Spleen (tissue), 11 donors: ENCODE measurements around the gene NIPA2. TPM values are rescaled to one million over a fixed set of nuclear protein-coding genes. Genes with fewer than 3 reads are reported as not detected.

Experiments
- DNase-seq: peaks from one replicate; pipeline ENCODE4 v3.0.0-alpha.2; 2020
- H3K27ac ChIP-seq, 8 donors: fragments of 200-600 bp; sonication (generic) in 7 of 8; 1 replicate in 4 of 8; 2 replicates in 4 of 8; pipeline versions ENCODE4 v1.5.0 to v1.8.0; 2016 to 2021; ENCODE audit warnings: inconsistent platforms in 4 of 8, mild to moderate bottlenecking in 4 of 8, moderate library complexity in 1 of 8
- H3K27me3 ChIP-seq, 7 donors: fragments of 200-600 bp; sonication (generic) in 6 of 7; replicated peaks in 1 of 7; 1 replicate in 4 of 7; 2 replicates in 3 of 7; pipeline versions ENCODE4 v1.5.0 to v1.8.0; 2016 to 2021; ENCODE audit warnings: inconsistent platforms in 3 of 7, mild to moderate bottlenecking in 1 of 7
- H3K36me3 ChIP-seq, 6 donors: fragments of 200-600 bp; sonication (generic) in 5 of 6; 1 replicate in 4 of 6; 2 replicates in 2 of 6; pipeline versions ENCODE4 v1.5.0 to v1.8.0; 2016 to 2021; ENCODE audit warnings: inconsistent platforms in 2 of 6
- H3K4me1 ChIP-seq, 6 donors: fragments of 200-600 bp; sonication (generic) in 5 of 6; 1 replicate in 3 of 6; 2 replicates in 3 of 6; pipeline versions ENCODE4 v1.5.0 to v1.8.0; 2016 to 2021; ENCODE audit warnings: inconsistent platforms in 3 of 6
- H3K4me3 ChIP-seq, 8 donors: fragments of 200-600 bp; sonication (generic) in 7 of 8; 1 replicate in 4 of 8; 2 replicates in 4 of 8; pipeline versions ENCODE4 v1.5.0 to v1.8.0; 2016 to 2021; ENCODE audit warnings: inconsistent platforms in 4 of 8, mild to moderate bottlenecking in 4 of 8, moderate library complexity in 2 of 8
- H3K9me3 ChIP-seq, 8 donors: fragments of 200-600 bp; sonication (generic) in 7 of 8; 1 replicate in 4 of 8; 2 replicates in 4 of 8; pipeline versions ENCODE4 v1.5.0 to v1.8.0; 2016 to 2021; ENCODE audit warnings: inconsistent platforms in 4 of 8
- POLR2A ChIP-seq, 3 donors: fragments of 450-650 bp; IDR thresholded peaks; one replicate each; pipeline ENCODE4 v1.5.1; 2017; ENCODE audit warnings: antibody characterized with exemption in 3 of 3, mild to moderate bottlenecking in 1 of 3
- POLR2AphosphoS5 ChIP-seq, 3 donors: sonication (generic); formaldehyde crosslinking; IDR thresholded peaks; one replicate each; pipeline ENCODE4 v1.5.1; 2017; ENCODE audit warnings: antibody characterized with exemption in 3 of 3
- WGBS, 5 donors: extraction: QIAGEN DNeasy Blood & Tissue Kit in 3 of 5; methylation state at CpG; one replicate each; pipeline versions ENCODE4 v1.1.5 to v1.1.7; 2013 to 2018; 5-methylcytosine and 5-hydroxymethylcytosine counted together
- intact Hi-C: fragments of 100-400 bp; cut with DNase I; formaldehyde crosslinking; loops from one replicate; pipeline ENCODE4 v1.15.0; 2023; ENCODE audit warnings: low total_unique reads
- polyA plus RNA-seq, 3 donors: library from polyadenylated mRNA; stranded (reverse); fragments of 200-250 nt; gene quantifications; one replicate each; pipeline ENCODE4 v1.2.1, GENCODE V29; 2013
- total RNA-seq, 7 donors: library from RNA; depleted of rRNA in 3 of 7; stranded (reverse); fragments of >200 nt in 3 of 7; fragmentation: NEBNext Ultra II Directional in 4 of 7; extraction: Animal tissue kit (Norgen Biotek cat#: 25700) in 4 of 7; gene quantifications; one replicate each; pipeline versions ENCODE4 v1.1.0 to v1.2.1, GENCODE V29; 2016 to 2021
- TF ChIP-seq, protein P1 (sequence below), 11 experiments: fragments of 200-600 bp in 7 of 11; fragments of 450-650 bp in 4 of 11; sonication (generic) in 4 of 11; IDR thresholded peaks in 8 of 11; conservative IDR thresholded peaks in 3 of 11; 1 replicate in 7 of 11; 2 replicates in 4 of 11; pipeline versions ENCODE4 v1.4.0 to v1.8.0; 2016 to 2021; ENCODE audit warnings: antibody characterized with exemption in 11 of 11, inconsistent platforms in 4 of 11, mild to moderate bottlenecking in 1 of 11
- donor health status: healthy with polysubstance abuse.
- donor health status: DM: no; HTN: no; CAD: no; lungs with moderate emphysema.
- donor health status: DM: no; HTN: no; CAD: no.
- donor health status: Bipolar disorder and iron deficiency.
- donor health status: healthy.
- donor health status: DM: no; HTN: no; CAD: no.
- donor health status: DM: yes; HTN: yes; CAD: no.

Gene NIPA2
- total and polyA plus RNA-seq, 10 donors, result 18.4 to 91.4 (median 52.8) TPM

DNA sequence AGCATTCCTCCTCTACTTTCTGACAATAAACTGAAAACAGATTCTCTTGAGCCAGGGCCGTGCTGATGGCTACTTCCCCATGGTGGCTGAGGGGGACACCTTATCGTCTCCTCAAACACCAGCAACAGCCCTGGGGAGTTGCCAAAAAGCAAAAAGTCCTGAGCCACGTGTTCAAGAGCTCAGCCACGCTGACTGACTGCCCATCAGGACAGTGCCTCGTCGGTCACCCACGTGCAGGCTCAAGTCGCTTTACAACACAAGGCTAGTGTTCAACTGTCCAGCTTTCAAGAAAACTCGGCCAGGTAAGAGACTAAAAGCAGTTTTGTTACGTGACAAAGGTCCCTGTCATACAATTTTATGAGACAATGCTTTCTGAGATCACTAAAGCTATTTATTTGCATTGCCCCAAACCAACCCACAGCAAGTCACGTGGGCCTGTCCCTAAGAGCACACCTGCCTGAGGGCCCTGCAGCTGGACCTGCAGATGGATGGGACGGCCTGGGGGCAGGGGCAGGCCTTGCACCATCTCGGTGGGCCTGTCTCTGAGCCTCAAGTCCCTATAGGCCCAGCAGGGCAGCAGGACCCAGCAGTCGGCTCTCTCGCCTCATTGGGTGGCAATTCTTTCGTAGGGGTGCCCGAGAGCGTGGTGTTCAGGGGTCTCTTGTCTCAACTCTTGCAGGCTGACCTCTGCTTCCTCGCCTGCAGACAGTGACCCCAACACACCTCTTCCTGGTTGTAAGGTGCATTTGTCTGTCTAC lies 42.7 kb downstream of the NIPA2 start:
- no peak for TF ChIP-seq POLR2AphosphoS5 (IDR thresholded peaks at IDR 0.05)
- no peak for TF ChIP-seq POLR2A (IDR thresholded peaks at IDR 0.05)
- TF ChIP-seq, protein P1, sequence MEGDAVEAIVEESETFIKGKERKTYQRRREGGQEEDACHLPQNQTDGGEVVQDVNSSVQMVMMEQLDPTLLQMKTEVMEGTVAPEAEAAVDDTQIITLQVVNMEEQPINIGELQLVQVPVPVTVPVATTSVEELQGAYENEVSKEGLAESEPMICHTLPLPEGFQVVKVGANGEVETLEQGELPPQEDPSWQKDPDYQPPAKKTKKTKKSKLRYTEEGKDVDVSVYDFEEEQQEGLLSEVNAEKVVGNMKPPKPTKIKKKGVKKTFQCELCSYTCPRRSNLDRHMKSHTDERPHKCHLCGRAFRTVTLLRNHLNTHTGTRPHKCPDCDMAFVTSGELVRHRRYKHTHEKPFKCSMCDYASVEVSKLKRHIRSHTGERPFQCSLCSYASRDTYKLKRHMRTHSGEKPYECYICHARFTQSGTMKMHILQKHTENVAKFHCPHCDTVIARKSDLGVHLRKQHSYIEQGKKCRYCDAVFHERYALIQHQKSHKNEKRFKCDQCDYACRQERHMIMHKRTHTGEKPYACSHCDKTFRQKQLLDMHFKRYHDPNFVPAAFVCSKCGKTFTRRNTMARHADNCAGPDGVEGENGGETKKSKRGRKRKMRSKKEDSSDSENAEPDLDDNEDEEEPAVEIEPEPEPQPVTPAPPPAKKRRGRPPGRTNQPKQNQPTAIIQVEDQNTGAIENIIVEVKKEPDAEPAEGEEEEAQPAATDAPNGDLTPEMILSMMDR (IDR thresholded peaks at IDR 0.05 in 8 of 11, conservative IDR thresholded peaks at IDR 0.05 in 3 of 11), result no peak
- Histone ChIP-seq H3K27ac (no peak overlapping the region), H3K27me3 (no peaks in the 10 kb centered on the region), H3K9me3 (peaks cover 0 to 13% (median 5%) of the 10 kb centered on the region in 8 donors), H3K4me3 (no peak overlapping the region), H3K4me1 (no peaks in the 10 kb centered on the region), H3K36me3 (peaks cover 0 to 78% (median 37%) of the 10 kb centered on the region in 6 donors)
- DNase-seq, result no peak
- intact Hi-C loops, result loop anchor here (10.0 kb wide), 1 partner anchor 56 kb away; no protein-coding TSS in a partner anchor
- 88 to 95% (median 89%) methylated on average over 19 of the region's 19 CpGs for WGBS, 5 donors

DNA sequence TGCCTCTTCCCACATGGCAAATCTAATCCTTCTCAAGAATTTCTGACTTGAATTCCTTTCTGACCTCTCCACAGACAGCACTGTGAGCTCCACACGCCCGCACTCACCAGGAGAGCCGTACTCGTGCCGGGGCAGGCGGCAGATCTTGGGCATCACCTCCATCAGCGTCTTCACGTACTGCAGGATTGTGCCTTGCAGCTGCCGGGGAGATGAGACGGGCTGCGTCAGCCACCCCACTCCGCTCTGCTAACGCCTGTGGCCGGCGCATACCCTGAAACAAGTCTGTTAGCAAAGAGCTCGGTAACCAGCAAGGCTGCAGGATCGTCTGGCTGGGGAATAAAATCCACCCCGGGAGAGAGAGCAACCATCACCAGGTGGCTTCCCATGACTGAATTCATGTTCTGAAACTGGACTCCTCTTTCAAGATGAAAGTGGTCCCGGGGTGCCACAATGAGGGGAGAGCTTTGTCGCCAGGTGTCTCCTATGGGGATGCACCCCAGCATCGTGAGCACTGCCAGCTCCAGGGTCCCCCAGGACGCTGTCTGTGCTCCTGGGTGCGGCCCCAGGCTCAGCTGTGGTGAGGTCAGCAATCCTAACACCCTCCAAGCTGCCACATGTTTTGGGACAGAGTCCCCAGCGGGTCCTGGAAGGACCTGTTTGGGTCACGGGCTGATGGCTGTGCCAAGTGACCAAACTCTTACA lies 43.4 kb downstream of the NIPA2 start:
- WGBS, 5 donors, result 91 to 96% (median 93%) methylated on average over 20 to 25 of the region's 25 CpGs
- Histone ChIP-seq H3K4me1 (no peaks in the 10 kb centered on the region), H3K4me3 (no peak overlapping the region), H3K27ac (no peak overlapping the region), H3K9me3 (peaks cover 0 to 11% (median 4%) of the 10 kb centered on the region in 8 donors), H3K27me3 (no peaks in the 10 kb centered on the region), H3K36me3 (peaks cover 0 to 75% (median 34%) of the 10 kb centered on the region in 6 donors)
- TF ChIP-seq, protein P1 (IDR thresholded peaks at IDR 0.05 in 8 of 11, conservative IDR thresholded peaks at IDR 0.05 in 3 of 11), result no peak
- TF ChIP-seq POLR2AphosphoS5 (IDR thresholded peaks at IDR 0.05) (no peak), POLR2A (IDR thresholded peaks at IDR 0.05) (no peak)
- intact Hi-C loops, result loop anchor here (10.0 kb wide), 1 partner anchor 57 kb away; no protein-coding TSS in a partner anchor
- DNase-seq, result no peak

- WGBS, 5 donors, result 87 to 94% (median 93%) methylated on average over 13 of the region's 13 CpGs
- Histone ChIP-seq H3K36me3 (peaks cover 0 to 75% (median 27%) of the 10 kb centered on the region in 6 donors), H3K27ac (no peak overlapping the region), H3K4me3 (no peak overlapping the region), H3K9me3 (no peaks in the 10 kb centered on the region), H3K27me3 (no peaks in the 10 kb centered on the region), H3K4me1 (no peaks in the 10 kb centered on the region)
- no peak for DNase-seq
- intact Hi-C loops, result loop anchor here (10.0 kb wide), 1 partner anchor 58 kb away; no protein-coding TSS in a partner anchor
- TF ChIP-seq POLR2AphosphoS5 (IDR thresholded peaks at IDR 0.05) (no peak), POLR2A (IDR thresholded peaks at IDR 0.05) (no peak)
- TF ChIP-seq, protein P1 (IDR thresholded peaks at IDR 0.05 in 8 of 11, conservative IDR thresholded peaks at IDR 0.05 in 3 of 11), result no peak
These were observed 44.7 kb downstream of the NIPA2 start for GRCh38 chr15:22883196-22883595.

GRCh38 chr15:22884344-22884743 lies 45.9 kb downstream of the NIPA2 start:
- Histone ChIP-seq H3K4me1 (no peaks in the 10 kb centered on the region), H3K27me3 (no peaks in the 10 kb centered on the region), H3K9me3 (no peaks in the 10 kb centered on the region), H3K4me3 (no peak overlapping the region), H3K27ac (no peak overlapping the region), H3K36me3 (peaks cover 0 to 75% (median 24%) of the 10 kb centered on the region in 6 donors)
- WGBS, 5 donors, result 45 to 86% (median 80%) methylated on average over 1 of the region's 1 CpG
- no peak for DNase-seq
- intact Hi-C loops, result loop anchor here (10.0 kb wide), 1 partner anchor 60 kb away; no protein-coding TSS in a partner anchor
- TF ChIP-seq, protein P1 (IDR thresholded peaks at IDR 0.05 in 8 of 11, conservative IDR thresholded peaks at IDR 0.05 in 3 of 11), result peak in 4 of 11 experiments; percentile 9 to 20 (median 14)
- no peak for TF ChIP-seq POLR2AphosphoS5 (IDR thresholded peaks at IDR 0.05)
